ENCODE measurements around the gene KCNQ1OT1.

KCNQ1OT1 gene

GRCh38 chr11:2675540-2675939, 24.3 kb downstream of the KCNQ1OT1 start:
- Histone ChIP-seq H3K27ac (ENCODE audit: low read depth, low read length) (no peak overlapping the region), H3K4me3 (ENCODE audit: low read depth in 1 of 5, low read length in 5 of 5) (no peak overlapping the region), H3K9ac (ENCODE audit: low read length in 5 of 5) (no peak overlapping the region), H3K27me3 (ENCODE audit: control insufficient read depth in 5 of 5, insufficient read depth in 4 of 5, low read length in 5 of 5) (no peaks in the 10 kb centered on the region), H3K4me1 (ENCODE audit: control insufficient read depth in 5 of 5, insufficient read depth in 5 of 5, low read length in 5 of 5) (peaks cover 0 to 37% (median 19%) of the 10 kb centered on the region in 5 donors), H3K36me3 (ENCODE audit: control insufficient read depth in 5 of 5, insufficient read depth in 5 of 5, low read length in 5 of 5) (peaks cover 0 to 3% (median 2%) of the 10 kb centered on the region in 5 donors), H3K9me3 (ENCODE audit: control insufficient read depth in 5 of 5, low read length in 5 of 5) (no peaks in the 10 kb centered on the region)

- peaks cover 0 to 8% (median 3%) of the 10 kb centered on the region in 5 donors for H3K36me3 ChIP-seq (ENCODE audit: control insufficient read depth in 5 of 5, insufficient read depth in 5 of 5, low read length in 5 of 5)
- no peaks in the 10 kb centered on the region for H3K27me3 ChIP-seq (ENCODE audit: control insufficient read depth in 5 of 5, insufficient read depth in 4 of 5, low read length in 5 of 5)
- no peak overlapping the region for H3K4me3 ChIP-seq (ENCODE audit: low read depth in 1 of 5, low read length in 5 of 5)
- no peak overlapping the region for H3K27ac ChIP-seq (ENCODE audit: low read depth, low read length)
- no peak overlapping the region for H3K9ac ChIP-seq (ENCODE audit: low read length in 5 of 5)
- H3K4me1 ChIP-seq (ENCODE audit: control insufficient read depth in 5 of 5, insufficient read depth in 5 of 5, low read length in 5 of 5), result peaks cover 0 to 40% (median 22%) of the 10 kb centered on the region in 5 donors
- no peaks in the 10 kb centered on the region for H3K9me3 ChIP-seq (ENCODE audit: control insufficient read depth in 5 of 5, low read length in 5 of 5)
Measured at GRCh38 chr11:2674658-2675131, 25.1 kb downstream of the KCNQ1OT1 start.

- Histone ChIP-seq H3K36me3 (ENCODE audit: control insufficient read depth in 5 of 5, insufficient read depth in 5 of 5, low read length in 5 of 5) (peaks cover 0 to 12% (median 6%) of the 10 kb centered on the region in 5 donors), H3K27ac (ENCODE audit: low read depth, low read length) (no peak overlapping the region), H3K4me3 (ENCODE audit: low read depth in 1 of 5, low read length in 5 of 5) (no peak overlapping the region), H3K27me3 (ENCODE audit: control insufficient read depth in 5 of 5, insufficient read depth in 4 of 5, low read length in 5 of 5) (no peaks in the 10 kb centered on the region), H3K9me3 (ENCODE audit: control insufficient read depth in 5 of 5, low read length in 5 of 5) (no peaks in the 10 kb centered on the region), H3K9ac (ENCODE audit: low read length in 5 of 5) (no peak overlapping the region), H3K4me1 (ENCODE audit: control insufficient read depth in 5 of 5, insufficient read depth in 5 of 5, low read length in 5 of 5) (peaks cover 0 to 40% (median 22%) of the 10 kb centered on the region in 5 donors)
Measured at GRCh38 chr11:2673871-2674471, 25.8 kb downstream of the KCNQ1OT1 start.

- no peak overlapping the region for H3K4me3 ChIP-seq (ENCODE audit: low read depth in 1 of 5, low read length in 5 of 5)
- no peak overlapping the region for H3K27ac ChIP-seq (ENCODE audit: low read depth, low read length)
- peaks cover 0 to 40% (median 22%) of the 10 kb centered on the region in 5 donors for H3K4me1 ChIP-seq (ENCODE audit: control insufficient read depth in 5 of 5, insufficient read depth in 5 of 5, low read length in 5 of 5)
Measured at GRCh38 chr11:2673250-2673610, 26.6 kb downstream of the KCNQ1OT1 start.

GRCh38 chr11:2672553-2673249, 27.1 kb downstream of the KCNQ1OT1 start:
- no peak overlapping the region for H3K4me3 ChIP-seq (ENCODE audit: low read depth in 1 of 5, low read length in 5 of 5)
- H3K36me3 ChIP-seq (ENCODE audit: control insufficient read depth in 5 of 5, insufficient read depth in 5 of 5, low read length in 5 of 5), result peaks cover 0 to 18% (median 8%) of the 10 kb centered on the region in 5 donors
- H3K4me1 ChIP-seq (ENCODE audit: control insufficient read depth in 5 of 5, insufficient read depth in 5 of 5, low read length in 5 of 5), result peaks cover 0 to 40% (median 22%) of the 10 kb centered on the region in 5 donors
- H3K27ac ChIP-seq (ENCODE audit: low read depth, low read length), result no peak overlapping the region
- H3K27me3 ChIP-seq (ENCODE audit: control insufficient read depth in 5 of 5, insufficient read depth in 4 of 5, low read length in 5 of 5), result no peaks in the 10 kb centered on the region
- no peak overlapping the region for H3K9ac ChIP-seq (ENCODE audit: low read length in 5 of 5)
- H3K9me3 ChIP-seq (ENCODE audit: control insufficient read depth in 5 of 5, low read length in 5 of 5), result no peaks in the 10 kb centered on the region

More at GRCh38 chr11:2673250-2673610, 26.6 kb downstream of the KCNQ1OT1 start:
- Histone ChIP-seq H3K9me3 (ENCODE audit: control insufficient read depth in 5 of 5, low read length in 5 of 5) (no peaks in the 10 kb centered on the region), H3K36me3 (ENCODE audit: control insufficient read depth in 5 of 5, insufficient read depth in 5 of 5, low read length in 5 of 5) (peaks cover 0 to 14% (median 6%) of the 10 kb centered on the region in 5 donors), H3K27me3 (ENCODE audit: control insufficient read depth in 5 of 5, insufficient read depth in 4 of 5, low read length in 5 of 5) (no peaks in the 10 kb centered on the region), H3K9ac (ENCODE audit: low read length in 5 of 5) (no peak overlapping the region)

GRCh38 chr11:2671748-2672147, 28.0 kb downstream of the KCNQ1OT1 start:
- peaks cover 0 to 18% (median 8%) of the 10 kb centered on the region in 5 donors for H3K36me3 ChIP-seq (ENCODE audit: control insufficient read depth in 5 of 5, insufficient read depth in 5 of 5, low read length in 5 of 5)
- no peak overlapping the region for H3K4me3 ChIP-seq (ENCODE audit: low read depth in 1 of 5, low read length in 5 of 5)
- H3K4me1 ChIP-seq (ENCODE audit: control insufficient read depth in 5 of 5, insufficient read depth in 5 of 5, low read length in 5 of 5), result peaks cover 0 to 41% (median 27%) of the 10 kb centered on the region in 5 donors
- H3K27me3 ChIP-seq (ENCODE audit: control insufficient read depth in 5 of 5, insufficient read depth in 4 of 5, low read length in 5 of 5), result no peaks in the 10 kb centered on the region
- no peaks in the 10 kb centered on the region for H3K9me3 ChIP-seq (ENCODE audit: control insufficient read depth in 5 of 5, low read length in 5 of 5)
- H3K9ac ChIP-seq (ENCODE audit: low read length in 5 of 5), result no peak overlapping the region
- H3K27ac ChIP-seq (ENCODE audit: low read depth, low read length), result no peak overlapping the region

DNA sequence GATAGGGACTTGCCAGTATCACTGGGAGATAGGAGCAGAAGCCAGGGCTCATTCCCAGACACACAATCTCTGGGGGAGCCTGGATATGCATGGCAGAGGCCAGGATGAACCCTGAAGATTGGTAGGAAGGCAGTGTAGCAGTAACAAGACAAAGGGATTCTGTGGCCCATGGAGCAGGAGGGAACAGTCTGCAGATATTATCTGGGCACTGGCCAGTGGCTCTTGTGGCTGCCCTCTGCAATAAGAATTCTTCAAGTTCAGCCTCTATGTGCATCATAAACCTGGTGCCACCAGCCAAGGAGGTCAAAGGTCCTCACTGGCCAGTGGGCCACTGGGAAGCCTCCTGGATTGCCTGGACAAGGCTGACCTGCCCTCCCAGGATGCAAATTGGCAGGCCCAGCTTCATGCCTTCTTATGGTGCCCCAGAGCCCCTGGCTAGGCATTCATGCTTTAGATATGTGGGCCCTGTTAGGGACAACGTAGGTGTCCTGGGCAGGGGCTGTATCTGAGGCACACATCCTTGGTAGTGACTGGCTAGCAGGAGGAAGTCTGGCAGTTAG, 29.2 kb downstream of the KCNQ1OT1 start:
- no peak overlapping the region for H3K9ac ChIP-seq (ENCODE audit: low read length in 5 of 5)

GRCh38 chr11:2669634-2670469, 29.9 kb downstream of the KCNQ1OT1 start:
- Histone ChIP-seq H3K27me3 (ENCODE audit: control insufficient read depth in 5 of 5, insufficient read depth in 4 of 5, low read length in 5 of 5) (no peaks in the 10 kb centered on the region), H3K9me3 (ENCODE audit: control insufficient read depth in 5 of 5, low read length in 5 of 5) (no peaks in the 10 kb centered on the region), H3K4me3 (ENCODE audit: low read depth in 1 of 5, low read length in 5 of 5) (no peak overlapping the region), H3K4me1 (ENCODE audit: control insufficient read depth in 5 of 5, insufficient read depth in 5 of 5, low read length in 5 of 5) (peaks cover 6 to 41% (median 23%) of the 10 kb centered on the region in 5 donors), H3K36me3 (ENCODE audit: control insufficient read depth in 5 of 5, insufficient read depth in 5 of 5, low read length in 5 of 5) (peaks cover 0 to 19% (median 8%) of the 10 kb centered on the region in 5 donors), H3K27ac (ENCODE audit: low read depth, low read length) (no peak overlapping the region), H3K9ac (ENCODE audit: low read length in 5 of 5) (no peak overlapping the region)

More for the DNA sequence above, 29.2 kb downstream of the KCNQ1OT1 start:
- Histone ChIP-seq H3K9me3 (ENCODE audit: control insufficient read depth in 5 of 5, low read length in 5 of 5) (no peaks in the 10 kb centered on the region), H3K36me3 (ENCODE audit: control insufficient read depth in 5 of 5, insufficient read depth in 5 of 5, low read length in 5 of 5) (peaks cover 0 to 18% (median 8%) of the 10 kb centered on the region in 5 donors), H3K4me3 (ENCODE audit: low read depth in 1 of 5, low read length in 5 of 5) (no peak overlapping the region), H3K27ac (ENCODE audit: low read depth, low read length) (no peak overlapping the region), H3K27me3 (ENCODE audit: control insufficient read depth in 5 of 5, insufficient read depth in 4 of 5, low read length in 5 of 5) (no peaks in the 10 kb centered on the region), H3K4me1 (ENCODE audit: control insufficient read depth in 5 of 5, insufficient read depth in 5 of 5, low read length in 5 of 5) (peaks cover 6 to 45% (median 25%) of the 10 kb centered on the region in 5 donors)

- Histone ChIP-seq H3K27me3 (ENCODE audit: control insufficient read depth in 5 of 5, insufficient read depth in 4 of 5, low read length in 5 of 5) (no peaks in the 10 kb centered on the region), H3K4me3 (ENCODE audit: low read depth in 1 of 5, low read length in 5 of 5) (no peak overlapping the region), H3K36me3 (ENCODE audit: control insufficient read depth in 5 of 5, insufficient read depth in 5 of 5, low read length in 5 of 5) (peaks cover 0 to 26% (median 10%) of the 10 kb centered on the region in 5 donors), H3K4me1 (ENCODE audit: control insufficient read depth in 5 of 5, insufficient read depth in 5 of 5, low read length in 5 of 5) (peaks cover 6 to 33% (median 21%) of the 10 kb centered on the region in 5 donors), H3K9me3 (ENCODE audit: control insufficient read depth in 5 of 5, low read length in 5 of 5) (no peaks in the 10 kb centered on the region), H3K27ac (ENCODE audit: low read depth, low read length) (no peak overlapping the region), H3K9ac (ENCODE audit: low read length in 5 of 5) (no peak overlapping the region)
Measured at GRCh38 chr11:2668876-2669275, 30.9 kb downstream of the KCNQ1OT1 start.

Data from subcutaneous abdominal adipose tissue (tissue), 5 donors.